Ovary (tissue), 9 donors: Measurements from ENCODE around the gene OCIAD2. TPM values are rescaled to one million over a fixed set of nuclear protein-coding genes. Genes with fewer than 3 reads are reported as not detected.

Experiments
- DNase-seq, 5 donors: peaks; one replicate each; pipeline ENCODE4 v3.0.0-alpha.2; 2019 to 2020
- H3K27ac ChIP-seq, 2 donors: fragments of 200-600 bp; one replicate each; pipeline versions ENCODE4 v1.5.1 to v1.8.0; 2019 to 2022
- H3K27me3 ChIP-seq: fragments of 200-600 bp; one replicate; pipeline ENCODE4 v1.8.0; 2022
- H3K36me3 ChIP-seq: fragments of 200-600 bp; sonication (generic); one replicate; pipeline ENCODE4 v1.5.1; 2019
- H3K4me1 ChIP-seq: one replicate; pipeline ENCODE4 v1.8.1; 2013; ENCODE audit warnings: mild to moderate bottlenecking, moderate library complexity; ENCODE audit not compliant: insufficient read depth
- H3K4me3 ChIP-seq: fragments of 200-600 bp; sonication (generic); one replicate; pipeline ENCODE4 v1.5.1; 2017
- H3K9me3 ChIP-seq, 2 donors: fragments of 200-600 bp in 1 of 2; sonication (generic) in 1 of 2; one replicate each; pipeline versions ENCODE4 v1.5.1 to v1.8.1; 2013 to 2019; ENCODE audit warnings: mild to moderate bottlenecking in 1 of 2, moderate library complexity in 1 of 2
- EP300 ChIP-seq: sonication (generic); formaldehyde crosslinking; IDR thresholded peaks from one replicate; pipeline ENCODE4 v1.6.1; 2017; ENCODE audit warnings: antibody characterized with exemption
- POLR2A ChIP-seq: fragments of 450-650 bp; IDR thresholded peaks from one replicate; pipeline ENCODE4 v1.6.1; 2017; ENCODE audit warnings: antibody characterized with exemption, mild to moderate bottlenecking, moderate library complexity
- WGBS, 3 donors: extraction: QIAGEN DNeasy Blood & Tissue Kit in 1 of 3; methylation state at CpG; one replicate each; pipeline versions ENCODE4 v1.1.5 to v1.1.7; 2013 to 2017; 5-methylcytosine and 5-hydroxymethylcytosine counted together
- intact Hi-C, 4 donors: fragments of 100-400 bp; cut with DNase I; formaldehyde crosslinking; loops; one replicate each; pipeline versions ENCODE4 v1.11.0 to v1.15.1; 2022 to 2023
- polyA plus RNA-seq, 2 donors: library from polyadenylated mRNA; stranded (reverse); fragments of 200-250 nt in 1 of 2; fragments of 350-450 nt in 1 of 2; fragmentation: Illumina TruSeq in 1 of 2; extraction: RNeasy Lipid Tissue Mini Kit (QIAGEN cat#74804) in 1 of 2; gene quantifications; one replicate each; pipeline ENCODE4 v1.2.3, GENCODE V29; 2013 to 2014
- total RNA-seq, 7 donors: library from RNA; depleted of rRNA in 2 of 7; stranded (reverse); fragments of >200 nt in 2 of 7; fragmentation: NEBNext Ultra II Directional in 3 of 7; extraction: Animal tissue kit (Norgen Biotek cat#: 25700) in 3 of 7; gene quantifications; one replicate each; pipeline versions ENCODE4 v1.1.0 to v1.2.4, GENCODE V29; 2016 to 2023
- TF ChIP-seq, protein P1 (sequence below), 3 donors: fragments of 450-650 bp in 2 of 3; fragments of 200-600 bp in 1 of 3; IDR thresholded peaks; one replicate each; pipeline versions ENCODE4 v1.5.1 to v1.8.0; 2016 to 2022; ENCODE audit warnings: antibody characterized with exemption in 3 of 3, mild to moderate bottlenecking in 1 of 3
- donor health status: DM: no; HTN: no; CAD: no; lungs with moderate emphysema.
- donor health status: DM: no; HTN: no; CAD: no.
- donor health status: Bipolar disorder and iron deficiency.
- donor health status: DM: yes; HTN: yes; CAD: no.
- donor health status: DM: no; HTN: no; CAD: no.
- donor health status: DM: yes; HTN: yes; CAD: no.

Gene OCIAD2
- total and polyA plus RNA-seq, 9 donors: 2.1 to 20.4 (median 11.3) TPM

- TF ChIP-seq, protein P1, sequence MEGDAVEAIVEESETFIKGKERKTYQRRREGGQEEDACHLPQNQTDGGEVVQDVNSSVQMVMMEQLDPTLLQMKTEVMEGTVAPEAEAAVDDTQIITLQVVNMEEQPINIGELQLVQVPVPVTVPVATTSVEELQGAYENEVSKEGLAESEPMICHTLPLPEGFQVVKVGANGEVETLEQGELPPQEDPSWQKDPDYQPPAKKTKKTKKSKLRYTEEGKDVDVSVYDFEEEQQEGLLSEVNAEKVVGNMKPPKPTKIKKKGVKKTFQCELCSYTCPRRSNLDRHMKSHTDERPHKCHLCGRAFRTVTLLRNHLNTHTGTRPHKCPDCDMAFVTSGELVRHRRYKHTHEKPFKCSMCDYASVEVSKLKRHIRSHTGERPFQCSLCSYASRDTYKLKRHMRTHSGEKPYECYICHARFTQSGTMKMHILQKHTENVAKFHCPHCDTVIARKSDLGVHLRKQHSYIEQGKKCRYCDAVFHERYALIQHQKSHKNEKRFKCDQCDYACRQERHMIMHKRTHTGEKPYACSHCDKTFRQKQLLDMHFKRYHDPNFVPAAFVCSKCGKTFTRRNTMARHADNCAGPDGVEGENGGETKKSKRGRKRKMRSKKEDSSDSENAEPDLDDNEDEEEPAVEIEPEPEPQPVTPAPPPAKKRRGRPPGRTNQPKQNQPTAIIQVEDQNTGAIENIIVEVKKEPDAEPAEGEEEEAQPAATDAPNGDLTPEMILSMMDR (IDR thresholded peaks at IDR 0.05): no peak
- TF ChIP-seq EP300 (no peak), POLR2A (no peak)
- no peak for DNase-seq
- no peak overlapping the region for H3K27ac ChIP-seq
- no peak overlapping the region for H3K4me3 ChIP-seq
- intact Hi-C loops: no loop called here
- no peaks in the 10 kb centered on the region for H3K36me3 ChIP-seq
- no peaks in the 10 kb centered on the region for H3K27me3 ChIP-seq
- WGBS, 3 donors: 78 to 84% (median 80%) methylated on average over 3 of the region's 3 CpGs
- no peaks in the 10 kb centered on the region for H3K9me3 ChIP-seq
- H3K4me1 ChIP-seq: no peaks in the 10 kb centered on the region
Measured at GRCh38 chr4:48862038-48862437, 44.5 kb downstream of the OCIAD2 start.

GRCh38 chr4:48858130-48858529, 48.4 kb downstream of the OCIAD2 start:
- DNase-seq: no peak
- 95 to 96% (median 95%) methylated on average over 7 of the region's 7 CpGs for WGBS, 3 donors
- H3K27me3 ChIP-seq: no peaks in the 10 kb centered on the region
- intact Hi-C loops: no loop called here
- H3K4me3 ChIP-seq: no peak overlapping the region
- TF ChIP-seq EP300: no peak
- TF ChIP-seq, protein P1 (IDR thresholded peaks at IDR 0.05): no peak
- no peak for TF ChIP-seq POLR2A
- no peaks in the 10 kb centered on the region for H3K4me1 ChIP-seq
- no peak overlapping the region for H3K27ac ChIP-seq
- no peaks in the 10 kb centered on the region for H3K9me3 ChIP-seq
- no peaks in the 10 kb centered on the region for H3K36me3 ChIP-seq

DNA sequence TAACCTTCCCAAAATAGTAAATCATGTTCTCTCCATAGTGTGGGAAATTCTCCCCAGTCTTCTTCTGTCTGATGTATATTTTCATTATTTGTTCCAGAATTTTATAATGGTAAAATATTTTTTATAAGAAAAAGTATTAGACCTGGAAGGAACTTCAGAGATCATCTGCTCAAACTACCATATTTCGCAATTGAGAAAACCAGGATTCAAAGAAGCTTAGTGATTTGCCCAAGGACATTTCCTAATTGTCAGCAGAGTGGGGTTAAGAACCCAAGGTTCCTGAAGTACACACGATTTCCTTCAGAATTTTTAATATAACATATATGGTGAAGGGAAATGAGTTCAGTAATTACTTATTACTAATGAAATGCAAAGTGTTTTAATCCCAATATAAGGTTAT, 51.6 kb downstream of the OCIAD2 start:
- Histone ChIP-seq H3K36me3 (no peaks in the 10 kb centered on the region), H3K27ac (no peak overlapping the region), H3K27me3 (no peaks in the 10 kb centered on the region), H3K4me3 (no peak overlapping the region), H3K9me3 (no peaks in the 10 kb centered on the region), H3K4me1 (no peaks in the 10 kb centered on the region)
- DNase-seq: no peak
- intact Hi-C loops: no loop called here
- WGBS, 3 donors: 86 to 90% (median 89%) methylated on average over 2 of the region's 2 CpGs
- TF ChIP-seq POLR2A (no peak), EP300 (no peak)
- TF ChIP-seq, protein P1 (IDR thresholded peaks at IDR 0.05): no peak

GRCh38 chr4:48854395-48854683, 52.2 kb downstream of the OCIAD2 start:
- intact Hi-C loops: no loop called here
- no peak for DNase-seq
- TF ChIP-seq EP300 (no peak), POLR2A (no peak)
- TF ChIP-seq, protein P1 (IDR thresholded peaks at IDR 0.05): no peak
- no peak overlapping the region for H3K27ac ChIP-seq
- H3K27me3 ChIP-seq: no peaks in the 10 kb centered on the region
- H3K4me1 ChIP-seq: no peaks in the 10 kb centered on the region
- no peaks in the 10 kb centered on the region for H3K36me3 ChIP-seq
- 96 to 98% (median 97%) methylated on average over 1 of the region's 1 CpG for WGBS, 3 donors
- no peak overlapping the region for H3K4me3 ChIP-seq
- H3K9me3 ChIP-seq: no peaks in the 10 kb centered on the region
